GM12874 (cell line): ENCODE measurements around the gene KLRK1.

Experiments
- TF ChIP-seq, protein P1 (sequence below): IDR thresholded peaks from 2 replicates; pipeline ENCODE4 v1.5.1; 2011; ENCODE audit warnings: low read depth, mild to moderate bottlenecking, control low read depth, low read length, moderate library complexity; ENCODE audit not compliant: insufficient read depth

Gene KLRK1

DNA sequence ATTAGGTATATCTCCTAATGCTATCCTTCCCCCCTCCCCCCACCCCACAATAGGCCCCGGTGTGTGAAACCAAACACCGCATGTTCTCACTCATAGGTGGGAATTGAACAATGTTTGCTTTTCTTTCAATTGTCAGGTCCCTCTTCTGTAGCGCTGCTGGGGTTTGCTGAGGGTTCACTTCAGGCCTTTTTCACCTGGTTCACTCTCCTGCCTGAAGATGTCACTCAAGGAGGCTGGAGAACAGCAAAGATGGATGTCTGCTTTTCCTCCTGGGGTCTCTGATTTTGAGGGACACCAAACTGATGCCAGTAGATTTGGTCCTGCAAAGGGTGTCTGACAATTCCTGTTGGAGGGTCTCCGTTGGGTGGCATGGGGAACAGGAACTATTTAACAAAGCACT is 35.8 kb downstream of the KLRK1 start:
- TF ChIP-seq, protein P1, sequence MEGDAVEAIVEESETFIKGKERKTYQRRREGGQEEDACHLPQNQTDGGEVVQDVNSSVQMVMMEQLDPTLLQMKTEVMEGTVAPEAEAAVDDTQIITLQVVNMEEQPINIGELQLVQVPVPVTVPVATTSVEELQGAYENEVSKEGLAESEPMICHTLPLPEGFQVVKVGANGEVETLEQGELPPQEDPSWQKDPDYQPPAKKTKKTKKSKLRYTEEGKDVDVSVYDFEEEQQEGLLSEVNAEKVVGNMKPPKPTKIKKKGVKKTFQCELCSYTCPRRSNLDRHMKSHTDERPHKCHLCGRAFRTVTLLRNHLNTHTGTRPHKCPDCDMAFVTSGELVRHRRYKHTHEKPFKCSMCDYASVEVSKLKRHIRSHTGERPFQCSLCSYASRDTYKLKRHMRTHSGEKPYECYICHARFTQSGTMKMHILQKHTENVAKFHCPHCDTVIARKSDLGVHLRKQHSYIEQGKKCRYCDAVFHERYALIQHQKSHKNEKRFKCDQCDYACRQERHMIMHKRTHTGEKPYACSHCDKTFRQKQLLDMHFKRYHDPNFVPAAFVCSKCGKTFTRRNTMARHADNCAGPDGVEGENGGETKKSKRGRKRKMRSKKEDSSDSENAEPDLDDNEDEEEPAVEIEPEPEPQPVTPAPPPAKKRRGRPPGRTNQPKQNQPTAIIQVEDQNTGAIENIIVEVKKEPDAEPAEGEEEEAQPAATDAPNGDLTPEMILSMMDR, result no peak

DNA sequence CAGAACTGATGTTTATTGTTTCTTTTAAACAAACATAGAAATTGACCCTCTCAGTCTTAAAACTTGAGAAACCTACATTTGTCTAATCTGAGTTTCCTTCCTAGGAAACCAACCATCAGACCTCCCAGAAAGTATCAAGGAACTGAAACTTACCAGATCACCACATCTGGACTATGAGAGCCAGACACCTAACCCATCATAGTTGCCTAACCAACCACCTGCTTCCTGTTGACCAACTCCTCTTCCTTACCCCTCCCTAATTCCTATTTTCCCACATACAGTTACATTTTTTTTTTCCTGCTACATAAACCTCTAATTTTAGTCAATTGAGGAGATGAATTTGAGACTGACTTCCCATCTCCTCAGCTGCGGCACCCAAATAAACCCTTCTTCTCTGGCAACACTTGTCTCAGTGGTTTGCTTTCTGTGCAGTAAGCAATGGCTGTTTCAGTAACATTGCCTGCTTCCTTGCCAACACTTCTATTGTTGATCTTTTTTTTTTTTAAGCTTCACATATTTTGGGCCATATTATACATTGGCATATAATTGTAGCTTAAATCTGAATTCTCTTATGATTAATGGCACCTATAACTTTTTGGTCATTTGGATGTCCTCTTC is 47.8 kb downstream of the KLRK1 start:
- TF ChIP-seq, protein P1, result no peak

DNA sequence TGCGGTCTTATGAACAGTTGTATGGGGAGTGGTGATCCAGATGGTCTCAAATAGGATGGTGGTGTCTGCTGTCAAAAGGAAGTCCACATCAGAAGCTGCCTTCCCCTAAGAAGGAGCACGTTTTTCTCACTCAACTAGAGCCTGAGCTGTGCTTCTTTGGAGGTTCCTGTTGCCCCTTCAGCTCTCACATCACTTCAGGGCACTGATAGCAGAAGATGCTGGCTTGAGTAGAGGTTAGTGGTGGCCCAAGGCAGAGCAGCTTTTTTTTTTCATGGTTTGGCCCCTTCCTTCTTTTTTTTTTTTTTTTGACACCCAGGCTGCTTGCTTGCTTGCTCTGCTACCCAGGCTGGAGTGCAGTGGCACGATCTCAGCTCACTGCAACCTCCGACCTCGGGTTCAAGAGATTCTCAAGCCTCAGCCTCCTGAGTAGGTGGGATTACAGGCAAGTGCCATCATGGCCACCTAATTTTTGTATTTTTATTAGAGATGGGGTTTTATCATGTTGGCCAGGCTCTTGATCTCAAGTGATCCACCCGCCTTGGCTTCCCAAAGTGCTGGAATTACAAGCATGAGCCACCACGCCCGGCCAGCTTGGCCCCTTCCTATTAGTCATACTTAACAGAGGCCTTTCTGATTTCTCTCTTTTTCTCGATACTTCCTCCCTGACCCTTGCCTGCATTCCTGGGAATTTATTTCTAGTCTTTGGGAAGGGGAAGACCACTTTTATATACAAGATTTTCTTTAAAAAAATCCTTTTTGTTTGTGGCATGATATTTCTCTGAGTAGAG is 50.6 kb downstream of the KLRK1 start:
- TF ChIP-seq, protein P1, result no peak

DNA sequence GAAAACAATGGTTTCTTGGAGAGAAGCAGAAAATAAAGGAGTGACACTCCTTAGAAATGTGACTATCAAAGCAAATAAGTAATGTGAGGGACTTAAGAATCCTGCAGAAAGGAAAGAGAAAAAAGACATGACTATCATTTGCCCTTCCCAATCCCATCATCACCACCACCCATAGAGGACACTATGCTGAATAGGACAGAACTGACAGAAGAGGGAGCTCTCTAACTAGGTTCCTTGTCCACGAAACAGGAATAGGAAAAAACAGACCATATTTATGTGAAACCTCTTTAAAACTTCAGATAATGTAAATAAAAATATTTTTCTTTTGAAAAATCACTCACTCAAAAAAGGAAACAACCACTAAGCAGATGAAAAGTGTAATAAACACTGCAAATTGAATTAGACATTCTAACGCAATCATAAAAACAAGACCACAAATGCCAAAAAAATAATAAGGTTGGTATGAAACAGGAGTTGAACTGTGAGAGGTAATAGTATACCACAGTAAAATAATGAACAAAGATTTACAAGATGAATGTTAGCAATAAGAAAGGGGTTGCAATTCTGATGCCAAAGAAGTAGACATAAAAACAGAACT is 58.1 kb downstream of the KLRK1 start:
- TF ChIP-seq, protein P1, result peak; percentile 38; the same call in 1 of the 2 replicates
